ENCODE data around the gene MCHR1.

The MCHR1 gene

GRCh38 chr22:40670058-40670457 lies 9.2 kb upstream of the MCHR1 start:
- H3K4me3 ChIP-seq (ENCODE audit: low read length): no peak overlapping the region
- H3K27me3 ChIP-seq (ENCODE audit: control insufficient read depth, low read length): peaks cover 7% of the 10 kb centered on the region; the same call in 1 of the 2 replicates
- TF ChIP-seq CTCF (IDR thresholded peaks at IDR 0.05; ENCODE audit: low read depth, low read length, poor library complexity, severe bottlenecking) (no peak), EZH2phosphoT487 (IDR thresholded peaks at IDR 0.05; ENCODE audit: borderline replicate concordance, low read length) (no peak)
- no peaks in the 10 kb centered on the region for H3K36me3 ChIP-seq (ENCODE audit: control insufficient read depth, low read length)
- no peaks in the 10 kb centered on the region for H3K79me2 ChIP-seq (ENCODE audit: control insufficient read depth, low read length)
- H4K20me1 ChIP-seq (ENCODE audit: control insufficient read depth, insufficient read depth, low read depth, low read length): no peaks in the 10 kb centered on the region
- no peak overlapping the region for H3K27ac ChIP-seq (ENCODE audit: low read depth, low read length)
- H3K9me2 ChIP-seq (replicated peaks; ENCODE audit: control insufficient read depth, low read length): no peaks in the 10 kb centered on the region
- no peaks in the 10 kb centered on the region for H3F3A ChIP-seq (ENCODE audit: control insufficient read depth, insufficient read depth)
- no peaks in the 10 kb centered on the region for H3K9me3 ChIP-seq (ENCODE audit: control insufficient read depth, insufficient read depth, low read length)
- no peak overlapping the region for H3K4me2 ChIP-seq (ENCODE audit: low read length)
- no peaks in the 10 kb centered on the region for H3K4me1 ChIP-seq (ENCODE audit: control insufficient read depth, low read length)

GRCh38 chr22:40671369-40671768 lies 7.9 kb upstream of the MCHR1 start:
- Histone ChIP-seq H3F3A (ENCODE audit: control insufficient read depth, insufficient read depth) (no peaks in the 10 kb centered on the region), H3K4me3 (ENCODE audit: low read length) (no peak overlapping the region), H3K27ac (ENCODE audit: low read depth, low read length) (no peak overlapping the region), H3K9me3 (ENCODE audit: control insufficient read depth, insufficient read depth, low read length) (no peaks in the 10 kb centered on the region), H3K9me2 (replicated peaks; ENCODE audit: control insufficient read depth, low read length) (no peaks in the 10 kb centered on the region), H3K36me3 (ENCODE audit: control insufficient read depth, low read length) (no peaks in the 10 kb centered on the region), H3K79me2 (ENCODE audit: control insufficient read depth, low read length) (no peaks in the 10 kb centered on the region), H3K27me3 (ENCODE audit: control insufficient read depth, low read length) (0 out of 2 replicates have a peak, but pooled peaks cover 3% of the 10 kb centered on the region), H3K4me1 (ENCODE audit: control insufficient read depth, low read length) (no peaks in the 10 kb centered on the region), H4K20me1 (ENCODE audit: control insufficient read depth, insufficient read depth, low read depth, low read length) (no peaks in the 10 kb centered on the region), H3K4me2 (ENCODE audit: low read length) (no peak overlapping the region)
- no peak for TF ChIP-seq EZH2phosphoT487 (IDR thresholded peaks at IDR 0.05; ENCODE audit: borderline replicate concordance, low read length)
- no peak for TF ChIP-seq CTCF (IDR thresholded peaks at IDR 0.05; ENCODE audit: low read depth, low read length, poor library complexity, severe bottlenecking)

GRCh38 chr22:40671796-40672360 lies 7.4 kb upstream of the MCHR1 start:
- no peaks in the 10 kb centered on the region for H3K9me2 ChIP-seq (replicated peaks; ENCODE audit: control insufficient read depth, low read length)
- no peak overlapping the region for H3K4me3 ChIP-seq (ENCODE audit: low read length)
- no peak overlapping the region for H3K27ac ChIP-seq (ENCODE audit: low read depth, low read length)
- 0 out of 2 replicates have a peak, but pooled peaks cover 3% of the 10 kb centered on the region for H3K27me3 ChIP-seq (ENCODE audit: control insufficient read depth, low read length)
- TF ChIP-seq CTCF (IDR thresholded peaks at IDR 0.05; ENCODE audit: low read depth, low read length, poor library complexity, severe bottlenecking) (no peak), EZH2phosphoT487 (IDR thresholded peaks at IDR 0.05; ENCODE audit: borderline replicate concordance, low read length) (no peak)
- no peaks in the 10 kb centered on the region for H3K36me3 ChIP-seq (ENCODE audit: control insufficient read depth, low read length)
- H4K20me1 ChIP-seq (ENCODE audit: control insufficient read depth, insufficient read depth, low read depth, low read length): no peaks in the 10 kb centered on the region
- no peaks in the 10 kb centered on the region for H3K79me2 ChIP-seq (ENCODE audit: control insufficient read depth, low read length)
- H3K4me2 ChIP-seq (ENCODE audit: low read length): no peak overlapping the region
- H3K4me1 ChIP-seq (ENCODE audit: control insufficient read depth, low read length): no peaks in the 10 kb centered on the region
- no peaks in the 10 kb centered on the region for H3F3A ChIP-seq (ENCODE audit: control insufficient read depth, insufficient read depth)
- no peaks in the 10 kb centered on the region for H3K9me3 ChIP-seq (ENCODE audit: control insufficient read depth, insufficient read depth, low read length)

Data from DOHH2 (cell line).